Natural killer cell (primary cell): Measurements from ENCODE around the gene SPSB2. TPM values are rescaled to one million over a fixed set of nuclear protein-coding genes. Genes with fewer than 3 reads are reported as not detected.

Experiments used
- ATAC-seq, 3 donors: fragments of 150-1000 bp in 2 of 3; fragments of 200-7000 bp in 1 of 3; cut with Tn5 transposase; 1 replicate in 1 of 3; 2 replicates in 2 of 3; pipeline ENCODE4 v1.10.0; 2021; ENCODE audit warnings: mild to moderate bottlenecking in 2 of 3, moderate library complexity in 2 of 3
- DNase-seq, 2 donors: peaks; one replicate each; pipeline versions ENCODE4 v3.0.0 to v3.0.0-alpha.2; 2013 to 2021; ENCODE audit warnings: mixed read lengths in 1 of 2
- H3K27ac ChIP-seq: one replicate; pipeline ENCODE4 v1.5.1; 2013; ENCODE audit warnings: mild to moderate bottlenecking, low read length
- H3K27me3 ChIP-seq: one replicate; pipeline ENCODE4 v1.6.1; 2013; ENCODE audit warnings: low read length; ENCODE audit not compliant: control insufficient read depth, insufficient read depth
- H3K36me3 ChIP-seq: one replicate; pipeline ENCODE4 v1.6.1; 2013; ENCODE audit warnings: low read length; ENCODE audit not compliant: control insufficient read depth, insufficient read depth
- H3K4me1 ChIP-seq: one replicate; pipeline ENCODE4 v1.6.1; 2013; ENCODE audit warnings: low read length; ENCODE audit not compliant: control insufficient read depth, insufficient read depth
- H3K4me3 ChIP-seq: one replicate; pipeline ENCODE4 v1.5.1; 2013; ENCODE audit warnings: low read length
- H3K9me3 ChIP-seq: one replicate; pipeline ENCODE4 v1.6.1; 2013; ENCODE audit warnings: low read length; ENCODE audit not compliant: control insufficient read depth, insufficient read depth
- H3K27ac Mint-ChIP-seq, 2 donors: one replicate each; pipeline ENCODE4 v1.8.0; 2022; ENCODE audit warnings: mild to moderate bottlenecking in 2 of 2, mixed read lengths in 2 of 2, moderate library complexity in 1 of 2
- H3K27me3 Mint-ChIP-seq, 2 donors: one replicate each; pipeline ENCODE4 v1.8.0; 2022; ENCODE audit warnings: low read depth in 2 of 2, mixed read lengths in 2 of 2
- H3K36me3 Mint-ChIP-seq: one replicate; pipeline ENCODE4 v1.8.0; 2022; ENCODE audit warnings: mixed read lengths
- H3K4me1 Mint-ChIP-seq, 2 donors: one replicate each; pipeline ENCODE4 v1.8.0; 2022; ENCODE audit warnings: mixed read lengths in 2 of 2
- H3K4me3 Mint-ChIP-seq: one replicate; pipeline ENCODE4 v1.8.0; 2022; ENCODE audit warnings: mild to moderate bottlenecking, moderate library complexity, mixed read lengths
- H3K9me3 Mint-ChIP-seq, 2 donors: one replicate each; pipeline ENCODE4 v1.8.0; 2022; ENCODE audit warnings: mixed read lengths in 2 of 2
- CTCF ChIP-seq: fragments of 200-600 bp; IDR thresholded peaks from one replicate; pipeline ENCODE4 v1.8.0; 2022; ENCODE audit warnings: antibody characterized with exemption
- WGBS: methylation state at CpG from one replicate; pipeline ENCODE4 v1.1.7; 2013; ENCODE audit warnings: missing lambda C conversion rate; ENCODE audit not compliant: insufficient coverage; 5-methylcytosine and 5-hydroxymethylcytosine counted together
- intact Hi-C: fragments of 100-400 bp; cut with micrococcal nuclease; formaldehyde crosslinking; loops from one replicate; pipeline ENCODE4 v1.14.2; 2022
- total RNA-seq, 4 donors: library from RNA; stranded (reverse); fragments of 120-200 nt in 1 of 4; gene quantifications; one replicate each; pipeline versions ENCODE4 v1.2.3 to v1.2.4, GENCODE V29; 2013 to 2022

The SPSB2 gene
- total RNA-seq, 3 donors from 2014 or later (not counting 1 experiment from before 2014, with no cell fraction given) = 8.1 to 19.1 (median 8.4) TPM

GRCh38 chr12:6919588-6919987 is 46.5 kb upstream of the SPSB2 start:
- Mint-ChIP-seq H3K9me3 (no peaks in the 10 kb centered on the region), H3K27ac (peak overlapping the region in 1 of 2 donors; percentile 10), H3K4me1 (peaks cover 12 to 26% of the 10 kb centered on the region in 2 donors), H3K4me3 (no peak overlapping the region), H3K27me3 (no peaks in the 10 kb centered on the region), H3K36me3 (no peaks in the 10 kb centered on the region)
- Histone ChIP-seq H3K4me3 (no peak overlapping the region), H3K27ac (no peak overlapping the region), H3K9me3 (no peaks in the 10 kb centered on the region), H3K4me1 (peaks cover 27% of the 10 kb centered on the region), H3K27me3 (no peaks in the 10 kb centered on the region), H3K36me3 (no peaks in the 10 kb centered on the region)
- ATAC-seq (no peak), DNase-seq (no peak)
- WGBS = 80% methylated on average over 7 of the region's 7 CpGs
- TF ChIP-seq CTCF = no peak
- intact Hi-C loops = no loop called here

GRCh38 chr12:6917491-6918231 is 44.6 kb upstream of the SPSB2 start:
- ATAC-seq (no peak), DNase-seq (no peak)
- WGBS = 94% methylated on average over 14 of the region's 14 CpGs
- Mint-ChIP-seq H3K4me3 (no peak overlapping the region), H3K4me1 (peaks cover 16 to 39% of the 10 kb centered on the region in 2 donors), H3K27me3 (peaks cover 0 to 6% of the 10 kb centered on the region in 2 donors), H3K27ac (peak overlapping the region in 1 of 2 donors; percentile 3), H3K9me3 (no peaks in the 10 kb centered on the region), H3K36me3 (no peaks in the 10 kb centered on the region)
- Histone ChIP-seq H3K27me3 (no peaks in the 10 kb centered on the region), H3K4me1 (peaks cover 23% of the 10 kb centered on the region), H3K9me3 (no peaks in the 10 kb centered on the region), H3K27ac (no peak overlapping the region), H3K36me3 (no peaks in the 10 kb centered on the region), H3K4me3 (no peak overlapping the region)
- intact Hi-C loops = no loop called here
- no peak for TF ChIP-seq CTCF

GRCh38 chr12:6916426-6917200 is 43.5 kb upstream of the SPSB2 start:
- Mint-ChIP-seq H3K27me3 (peaks cover 0 to 6% of the 10 kb centered on the region in 2 donors), H3K4me3 (no peak overlapping the region), H3K36me3 (no peaks in the 10 kb centered on the region), H3K27ac (peak overlapping the region in 1 of 2 donors; percentile 3), H3K9me3 (no peaks in the 10 kb centered on the region), H3K4me1 (peaks cover 16 to 41% of the 10 kb centered on the region in 2 donors)
- intact Hi-C loops = no loop called here
- DNase-seq (no peak), ATAC-seq (no peak)
- Histone ChIP-seq H3K4me1 (peaks cover 16% of the 10 kb centered on the region), H3K9me3 (no peaks in the 10 kb centered on the region), H3K4me3 (no peak overlapping the region), H3K36me3 (no peaks in the 10 kb centered on the region), H3K27me3 (no peaks in the 10 kb centered on the region), H3K27ac (no peak overlapping the region)
- TF ChIP-seq CTCF = no peak
- 98% methylated on average over 11 of the region's 11 CpGs for WGBS
